ENCODE data around the gene SLC7A4. TPM values are rescaled to one million over a fixed set of nuclear protein-coding genes. Genes with fewer than 3 reads are reported as not detected.

SLC7A4 gene
- polyA plus RNA-seq, 1 donor from 2014 or later: not detected

- Histone ChIP-seq H2AFZ (ENCODE audit: low read depth, low read length) (no peak overlapping the region), H3K9me3 (ENCODE audit: low read length) (no peaks in the 10 kb centered on the region), H3K9ac (ENCODE audit: low read length) (no peak overlapping the region), H3K79me2 (replicated peaks; ENCODE audit: insufficient read depth, low read length) (no peaks in the 10 kb centered on the region), H3K36me3 (ENCODE audit: insufficient read depth, low read length) (no peaks in the 10 kb centered on the region), H4K20me1 (ENCODE audit: insufficient read depth) (no peaks in the 10 kb centered on the region), H3K27ac (ENCODE audit: low read length) (no peak overlapping the region), H3K4me2 (ENCODE audit: low read length) (no peak overlapping the region), H3K9me2 (ENCODE audit: insufficient read depth, low read length) (no peaks in the 10 kb centered on the region), H3K4me3 (ENCODE audit: low read length) (no peak overlapping the region), H3K27me3 (ENCODE audit: insufficient read depth, low read depth, low read length) (peaks cover 4% of the 10 kb centered on the region), H3F3A (ENCODE audit: insufficient read depth, low read length, poor library complexity, severe bottlenecking) (no peaks in the 10 kb centered on the region)
- TF ChIP-seq POLR2AphosphoS5 (IDR thresholded peaks at IDR 0.05): no peak
- no peak for TF ChIP-seq MXI1 (conservative IDR thresholded peaks at IDR 0.05; ENCODE audit: poor library complexity, severe bottlenecking)
- TF ChIP-seq SMC3 (conservative IDR thresholded peaks at IDR 0.05; ENCODE audit: poor library complexity): no peak
- no peak for TF ChIP-seq RAD21 (conservative IDR thresholded peaks at IDR 0.05)
- TF ChIP-seq REST (IDR thresholded peaks at IDR 0.05; ENCODE audit: borderline replicate concordance): no peak
- TF ChIP-seq EP300 (conservative IDR thresholded peaks at IDR 0.05; ENCODE audit: poor library complexity, severe bottlenecking): no peak
- TF ChIP-seq TAF1 (IDR thresholded peaks at IDR 0.05; ENCODE audit: low read depth): no peak
- no peak for TF ChIP-seq CTCF (IDR thresholded peaks at IDR 0.05; ENCODE audit: poor library complexity, severe bottlenecking)
- no peak for TF ChIP-seq EZH2 (IDR thresholded peaks at IDR 0.05; ENCODE audit: borderline replicate concordance, insufficient read depth, low read length, poor library complexity, severe bottlenecking)
These were observed 2.6 kb upstream of the SLC7A4 start for GRCh38 chr22:21034989-21035388.

- Histone ChIP-seq H3F3A (ENCODE audit: insufficient read depth, low read length, poor library complexity, severe bottlenecking) (no peaks in the 10 kb centered on the region), H2AFZ (ENCODE audit: low read depth, low read length) (no peak overlapping the region), H3K27ac (ENCODE audit: low read length) (no peak overlapping the region), H3K9ac (ENCODE audit: low read length) (no peak overlapping the region), H4K20me1 (ENCODE audit: insufficient read depth) (no peaks in the 10 kb centered on the region), H3K9me3 (ENCODE audit: low read length) (no peaks in the 10 kb centered on the region), H3K4me3 (ENCODE audit: low read length) (no peak overlapping the region), H3K9me2 (ENCODE audit: insufficient read depth, low read length) (no peaks in the 10 kb centered on the region), H3K4me2 (ENCODE audit: low read length) (no peak overlapping the region), H3K36me3 (ENCODE audit: insufficient read depth, low read length) (no peaks in the 10 kb centered on the region), H3K27me3 (ENCODE audit: insufficient read depth, low read depth, low read length) (peaks cover 4% of the 10 kb centered on the region), H3K79me2 (replicated peaks; ENCODE audit: insufficient read depth, low read length) (no peaks in the 10 kb centered on the region)
- TF ChIP-seq TAF1 (IDR thresholded peaks at IDR 0.05; ENCODE audit: low read depth): no peak
- TF ChIP-seq MXI1 (conservative IDR thresholded peaks at IDR 0.05; ENCODE audit: poor library complexity, severe bottlenecking): no peak
These were observed 1.5 kb upstream of the SLC7A4 start for GRCh38 chr22:21033895-21034294.
